H9 (cell line): ENCODE measurements around the gene DAZAP1. TPM values are rescaled to one million over a fixed set of nuclear protein-coding genes. Genes with fewer than 3 reads are reported as not detected.

ENCODE experiments used
- DNase-seq: peaks from one replicate; pipeline ENCODE4 v3.0.0-alpha.2; 2017
- H2AFZ ChIP-seq: one replicate; pipeline ENCODE4 v1.6.1; 2013; ENCODE audit warnings: mild to moderate bottlenecking, low read length, control low read depth, moderate library complexity
- H2AK5ac ChIP-seq: 2 replicates; pipeline ENCODE4 v1.6.1; 2013; ENCODE audit warnings: low read length, control low read depth, mixed read lengths; ENCODE audit not compliant: insufficient read length
- H2BK120ac ChIP-seq: one replicate; pipeline ENCODE4 v1.6.1; 2013; ENCODE audit warnings: low read depth, mild to moderate bottlenecking, low read length, control low read depth, inconsistent platforms; ENCODE audit not compliant: poor library complexity, severe bottlenecking
- H2BK12ac ChIP-seq: 2 replicates; pipeline ENCODE4 v1.6.1; 2013; ENCODE audit warnings: low read length, control low read depth, mixed read lengths, low read depth; ENCODE audit not compliant: insufficient read length
- H2BK15ac ChIP-seq: 2 replicates; pipeline ENCODE4 v1.6.1; 2013; ENCODE audit warnings: low read depth, low read length, control low read depth
- H2BK20ac ChIP-seq: one replicate; pipeline ENCODE4 v1.6.1; 2013; ENCODE audit warnings: low read depth, mild to moderate bottlenecking, low read length, control low read depth, inconsistent platforms; ENCODE audit not compliant: poor library complexity, severe bottlenecking
- H2BK5ac ChIP-seq: 2 replicates; pipeline ENCODE4 v1.6.1; 2013; ENCODE audit warnings: low read length, control low read depth, mixed read lengths; ENCODE audit not compliant: insufficient read length
- H3K14ac ChIP-seq: 2 replicates; pipeline ENCODE4 v1.6.1; 2013; ENCODE audit warnings: low read length, control low read depth; ENCODE audit not compliant: insufficient read depth
- H3K18ac ChIP-seq: 2 replicates; pipeline ENCODE4 v1.6.1; 2013; ENCODE audit warnings: low read depth, mild to moderate bottlenecking, mixed read lengths, low read length, control low read depth; ENCODE audit not compliant: insufficient read length
- H3K23ac ChIP-seq: 2 replicates; pipeline ENCODE4 v1.6.1; 2013; ENCODE audit warnings: low read length, control low read depth, mixed read lengths, low read depth; ENCODE audit not compliant: insufficient read length
- H3K23me2 ChIP-seq: 2 replicates; pipeline ENCODE4 v1.6.1; 2013; ENCODE audit warnings: low read depth, mild to moderate bottlenecking, mixed read lengths, low read length, control low read depth; ENCODE audit not compliant: insufficient read length, poor library complexity, severe bottlenecking
- H3K27ac ChIP-seq: 2 replicates; pipeline ENCODE4 v1.5.1; 2013; ENCODE audit warnings: low read length, control low read depth, mixed read lengths, low read depth; ENCODE audit not compliant: insufficient read length
- H3K27me3 ChIP-seq: 2 replicates; pipeline ENCODE4 v1.6.1; 2013; ENCODE audit warnings: low read length, control low read depth, inconsistent platforms; ENCODE audit not compliant: insufficient read depth
- H3K4ac ChIP-seq: 2 replicates; pipeline ENCODE4 v1.6.1; 2013; ENCODE audit warnings: low read depth, mild to moderate bottlenecking, control low read depth, inconsistent platforms, low read length, moderate library complexity
- H3K4me1 ChIP-seq: 2 replicates; pipeline ENCODE4 v1.6.1; 2013; ENCODE audit warnings: low read length, control low read depth, inconsistent platforms; ENCODE audit not compliant: insufficient read depth
- H3K4me2 ChIP-seq: 2 replicates; pipeline ENCODE4 v1.6.1; 2013; ENCODE audit warnings: low read length, control low read depth, mixed read lengths; ENCODE audit not compliant: insufficient read length, insufficient read depth
- H3K56ac ChIP-seq: 2 replicates; pipeline ENCODE4 v1.6.1; 2013; ENCODE audit warnings: low read depth, mild to moderate bottlenecking, mixed read lengths, low read length, control low read depth; ENCODE audit not compliant: insufficient read length
- H3K79me1 ChIP-seq: 2 replicates; pipeline ENCODE4 v1.6.1; 2013; ENCODE audit warnings: low read depth, mild to moderate bottlenecking, moderate library complexity, low read length, control low read depth, inconsistent platforms; ENCODE audit not compliant: insufficient read depth, poor library complexity, severe bottlenecking
- H3K79me2 ChIP-seq: 2 replicates; pipeline ENCODE4 v1.6.1; 2013; ENCODE audit warnings: low read length, control low read depth, inconsistent platforms; ENCODE audit not compliant: insufficient read depth
- H3K9ac ChIP-seq: 2 replicates; pipeline ENCODE4 v1.6.1; 2013; ENCODE audit warnings: low read length, control low read depth, mixed read lengths; ENCODE audit not compliant: insufficient read length; ENCODE audit errors: extremely low read depth
- H3K9me3 ChIP-seq: one replicate; pipeline ENCODE4 v1.6.1; 2013; ENCODE audit warnings: low read depth, low read length, inconsistent platforms; ENCODE audit not compliant: control insufficient read depth
- H3T11ph ChIP-seq: one replicate; pipeline ENCODE4 v1.6.1; 2013; ENCODE audit warnings: mild to moderate bottlenecking, low read length, control low read depth, inconsistent platforms
- H4K20me1 ChIP-seq: one replicate; pipeline ENCODE4 v1.6.1; 2013; ENCODE audit not compliant: control insufficient read depth, insufficient read length, insufficient read depth
- H4K5ac ChIP-seq: 2 replicates; pipeline ENCODE4 v1.6.1; 2013; ENCODE audit warnings: low read depth, mild to moderate bottlenecking, mixed read lengths, low read length, control low read depth; ENCODE audit not compliant: insufficient read length
- H4K8ac ChIP-seq: replicated peaks from 2 replicates; pipeline ENCODE4 v1.6.1; 2013; ENCODE audit warnings: low read length, control low read depth, mixed read lengths, low read depth; ENCODE audit not compliant: insufficient read length
- H4K91ac ChIP-seq: 2 replicates; pipeline ENCODE4 v1.6.1; 2013; ENCODE audit warnings: low read depth, mild to moderate bottlenecking, moderate library complexity, mixed read lengths, low read length, control low read depth; ENCODE audit not compliant: insufficient read length
- H3K27ac Mint-ChIP-seq, 3 experiments: 2 replicates in 2 of 3; 3 replicates in 1 of 3; pipeline ENCODE4 v1.8.0; 2020 to 2021; ENCODE audit warnings: mixed read lengths in 3 of 3, mild to moderate bottlenecking in 1 of 3, moderate library complexity in 1 of 3
- H3K27me3 Mint-ChIP-seq: 2 replicates; pipeline ENCODE4 v1.8.0; 2021; ENCODE audit warnings: low read depth, mild to moderate bottlenecking, moderate library complexity, mixed read lengths
- H3K36me3 Mint-ChIP-seq, 3 experiments: 2 replicates in 2 of 3; 3 replicates in 1 of 3; pipeline ENCODE4 v1.8.0; 2020 to 2021; ENCODE audit warnings: low read depth in 3 of 3, mixed read lengths in 3 of 3; ENCODE audit not compliant: insufficient read depth in 1 of 3
- H3K4me1 Mint-ChIP-seq, 2 experiments: 2 replicates each; pipeline ENCODE4 v1.8.0; 2020; ENCODE audit warnings: mixed read lengths in 2 of 2
- H3K4me3 Mint-ChIP-seq, 2 experiments: 2 replicates in 1 of 2; 3 replicates in 1 of 2; pipeline ENCODE4 v1.8.0; 2020 to 2021; ENCODE audit warnings: mild to moderate bottlenecking in 2 of 2, mixed read lengths in 2 of 2, moderate library complexity in 1 of 2
- H3K9me3 Mint-ChIP-seq, 2 experiments: 2 replicates in 1 of 2; 3 replicates in 1 of 2; pipeline ENCODE4 v1.8.0; 2020; ENCODE audit warnings: mild to moderate bottlenecking in 2 of 2, mixed read lengths in 2 of 2, moderate library complexity in 1 of 2
- WGBS: extraction: QIAGEN DNeasy Blood & Tissue Kit; methylation state at CpG from one replicate; pipeline ENCODE4 v1.1.7; 2013; ENCODE audit warnings: missing lambda C conversion rate, low lambda C conversion rate, mixed read lengths; ENCODE audit not compliant: insufficient read length; ENCODE audit errors: extremely low coverage; 5-methylcytosine and 5-hydroxymethylcytosine counted together
- total RNA-seq: library from RNA; stranded (reverse); gene quantifications from 2 replicates; pipeline ENCODE4 v1.2.1, GENCODE V29; 2021
- TF ChIP-seq, protein P1 (sequence below): fragments of 200-600 bp; sonication (generic); conservative IDR thresholded peaks from 3 replicates; pipeline ENCODE4 v1.8.0; 2021; ENCODE audit warnings: antibody characterized with exemption, mild to moderate bottlenecking

DAZAP1 gene
- total RNA-seq, 1 experiment from 2014 or later: 265 TPM

- H3K27me3 Mint-ChIP-seq: peaks cover 75% of the 10 kb centered on the region
- Histone ChIP-seq H3K4me1 (no peaks in the 10 kb centered on the region; the same call in 1 of the 2 replicates), H4K91ac (no peak overlapping the region), H2AK5ac (no peak overlapping the region), H3K23ac (no peak overlapping the region), H3K4ac (no peak overlapping the region), H3K56ac (no peak overlapping the region), H3K14ac (no peak overlapping the region), H2BK15ac (no peak overlapping the region), H3K9me3 (no peaks in the 10 kb centered on the region), H3K27me3 (no peaks in the 10 kb centered on the region; the same call in 1 of the 2 replicates), H3K79me1 (no peaks in the 10 kb centered on the region), H3T11ph (no peak overlapping the region), H3K79me2 (no peaks in the 10 kb centered on the region), H4K5ac (no peak overlapping the region), H2BK12ac (no peak overlapping the region), H2BK5ac (no peak overlapping the region), H2BK20ac (no peak overlapping the region), H2BK120ac (no peak overlapping the region), H3K4me2 (no peak overlapping the region), H4K8ac (no peak overlapping the region), H2AFZ (no peak overlapping the region), H3K23me2 (peaks cover 11% of the 10 kb centered on the region), H4K20me1 (no peaks in the 10 kb centered on the region), H3K18ac (no peak overlapping the region), H3K9ac (no peak overlapping the region), H3K27ac (no peak overlapping the region)
- no peak for DNase-seq
- H3K4me3 Mint-ChIP-seq: peak overlapping the region in 1 of 2 experiments; percentile 71; a peak in 1 of 5 replicates
- peaks cover 7 to 27% of the 10 kb centered on the region in 2 experiments for H3K4me1 Mint-ChIP-seq
- TF ChIP-seq, protein P1, sequence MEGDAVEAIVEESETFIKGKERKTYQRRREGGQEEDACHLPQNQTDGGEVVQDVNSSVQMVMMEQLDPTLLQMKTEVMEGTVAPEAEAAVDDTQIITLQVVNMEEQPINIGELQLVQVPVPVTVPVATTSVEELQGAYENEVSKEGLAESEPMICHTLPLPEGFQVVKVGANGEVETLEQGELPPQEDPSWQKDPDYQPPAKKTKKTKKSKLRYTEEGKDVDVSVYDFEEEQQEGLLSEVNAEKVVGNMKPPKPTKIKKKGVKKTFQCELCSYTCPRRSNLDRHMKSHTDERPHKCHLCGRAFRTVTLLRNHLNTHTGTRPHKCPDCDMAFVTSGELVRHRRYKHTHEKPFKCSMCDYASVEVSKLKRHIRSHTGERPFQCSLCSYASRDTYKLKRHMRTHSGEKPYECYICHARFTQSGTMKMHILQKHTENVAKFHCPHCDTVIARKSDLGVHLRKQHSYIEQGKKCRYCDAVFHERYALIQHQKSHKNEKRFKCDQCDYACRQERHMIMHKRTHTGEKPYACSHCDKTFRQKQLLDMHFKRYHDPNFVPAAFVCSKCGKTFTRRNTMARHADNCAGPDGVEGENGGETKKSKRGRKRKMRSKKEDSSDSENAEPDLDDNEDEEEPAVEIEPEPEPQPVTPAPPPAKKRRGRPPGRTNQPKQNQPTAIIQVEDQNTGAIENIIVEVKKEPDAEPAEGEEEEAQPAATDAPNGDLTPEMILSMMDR: no peak
- no peaks in the 10 kb centered on the region for H3K9me3 Mint-ChIP-seq
- peaks cover 0 to 13% (median 5%) of the 10 kb centered on the region in 3 experiments; a peak in 2 of 7 replicates for H3K36me3 Mint-ChIP-seq
- no peak overlapping the region for H3K27ac Mint-ChIP-seq
- WGBS: no CpG with 5 or more reads among the region's 43 CpGs
These were observed 48.9 kb downstream of the DAZAP1 start for GRCh38 chr19:1456121-1456900.
